ENCODE measurements around the gene SLC25A26.
"Not testable (repeated sequence)": the region's sequence is repeated elsewhere in the genome, so short reads cannot be mapped to it uniquely, and the experiment has no call there.

SLC25A26 gene, protein sequence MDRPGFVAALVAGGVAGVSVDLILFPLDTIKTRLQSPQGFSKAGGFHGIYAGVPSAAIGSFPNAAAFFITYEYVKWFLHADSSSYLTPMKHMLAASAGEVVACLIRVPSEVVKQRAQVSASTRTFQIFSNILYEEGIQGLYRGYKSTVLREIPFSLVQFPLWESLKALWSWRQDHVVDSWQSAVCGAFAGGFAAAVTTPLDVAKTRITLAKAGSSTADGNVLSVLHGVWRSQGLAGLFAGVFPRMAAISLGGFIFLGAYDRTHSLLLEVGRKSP

DNA sequence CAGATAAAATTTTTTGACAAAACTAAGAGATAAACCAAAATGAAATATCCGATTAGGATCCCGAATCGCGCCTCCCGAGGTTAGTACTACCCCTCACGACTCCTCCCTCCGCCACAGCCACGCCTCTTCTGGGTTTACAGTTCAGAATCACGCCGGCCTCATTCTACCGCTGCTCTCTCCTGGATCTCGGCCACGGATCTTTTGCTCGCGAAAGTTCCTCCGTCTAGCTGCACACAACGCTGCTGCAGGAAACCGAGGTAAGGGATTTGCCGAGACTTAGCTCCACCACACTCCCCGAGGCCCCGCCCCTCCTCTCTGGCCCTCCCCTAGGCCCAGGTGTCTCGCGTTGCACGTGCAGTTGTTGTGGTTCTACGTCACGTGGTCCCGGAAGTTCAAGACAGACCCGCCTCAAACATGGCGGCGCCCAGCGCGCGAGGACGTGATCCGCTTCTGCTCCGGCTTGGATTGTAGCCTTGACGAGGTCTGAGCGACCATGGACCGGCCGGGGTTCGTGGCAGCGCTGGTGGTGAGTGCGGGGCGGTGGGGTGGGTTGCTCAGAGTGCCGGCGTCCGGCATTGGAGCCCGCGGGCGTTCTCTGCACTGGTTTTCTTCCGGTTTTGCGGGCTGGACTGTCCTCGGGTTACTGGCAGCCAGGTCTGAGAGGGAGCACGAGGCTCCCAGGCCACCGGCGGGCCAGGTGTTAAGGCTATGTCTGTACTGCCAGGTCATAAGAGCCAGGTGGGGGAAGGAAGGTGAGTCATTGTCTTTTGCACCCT, at the start of gene SLC25A26:
Gene SLC25A26, plus strand, starts transcription at position 400 of the 776 bp plus-strand sequence. Its CDS starts 94 bp downstream, at position 494.
- DNase-seq = peak; percentile 86

DNA sequence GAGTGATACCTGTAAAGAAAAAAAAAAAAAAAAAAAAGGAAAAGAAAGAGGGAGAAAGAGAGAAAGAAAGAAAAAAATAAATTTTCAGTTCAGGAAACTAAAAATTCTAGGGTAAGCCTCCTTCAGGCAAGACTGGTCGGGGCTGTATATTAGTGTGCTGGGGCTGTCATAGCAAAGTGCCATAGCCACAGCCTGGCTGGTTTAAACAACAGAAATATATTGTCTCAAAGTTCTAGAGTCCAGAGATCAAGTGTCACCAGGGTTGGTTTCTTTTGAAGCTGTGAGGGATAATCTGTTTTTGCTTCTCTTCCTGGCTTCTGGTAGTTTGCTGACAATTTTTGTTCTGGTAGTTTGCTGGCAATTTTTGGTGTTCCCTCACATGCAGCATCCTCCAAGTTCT, 48.4 kb upstream of the SLC25A26 start:
- no peak for DNase-seq

DNA sequence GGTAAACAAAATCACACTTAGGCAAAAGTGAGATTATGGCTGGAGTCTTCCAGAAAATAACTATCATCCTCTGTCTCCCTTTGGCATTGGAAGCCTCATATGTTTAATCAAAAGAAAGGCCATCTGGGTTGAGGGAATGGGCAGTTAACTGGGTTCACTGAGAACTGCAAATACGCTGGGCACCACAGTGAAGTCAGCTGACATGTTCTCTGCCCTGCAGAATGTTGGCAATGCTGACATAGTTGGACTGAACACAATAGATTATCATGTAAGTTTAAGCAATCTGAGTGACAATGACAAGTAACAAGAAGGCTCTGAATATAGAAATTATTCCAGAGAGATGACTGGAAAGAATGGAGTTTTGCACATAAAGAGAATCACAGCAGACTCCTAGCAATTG, 43.8 kb upstream of the SLC25A26 start:
- no peak for DNase-seq

DNA sequence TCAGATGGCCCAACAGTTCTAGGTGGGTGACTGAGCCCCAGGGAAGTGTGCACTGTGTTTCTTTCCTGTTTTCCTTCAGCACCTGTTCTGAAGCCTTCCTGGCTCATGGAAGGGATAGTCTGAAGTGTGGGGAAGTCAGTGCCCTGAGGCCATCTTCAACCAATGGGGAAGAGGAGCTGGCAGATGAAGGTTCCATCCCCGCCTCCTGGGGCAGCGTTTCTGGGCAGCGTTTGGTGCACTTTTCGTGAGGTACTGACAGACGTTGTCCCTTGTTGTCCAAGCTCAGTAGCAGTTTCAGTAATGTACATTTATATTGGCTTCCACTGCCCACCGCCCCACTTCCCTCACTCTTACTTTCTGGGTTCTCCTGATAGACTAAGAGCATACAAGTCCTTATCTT, 42.6 kb upstream of the SLC25A26 start:
- DNase-seq = no peak

DNA sequence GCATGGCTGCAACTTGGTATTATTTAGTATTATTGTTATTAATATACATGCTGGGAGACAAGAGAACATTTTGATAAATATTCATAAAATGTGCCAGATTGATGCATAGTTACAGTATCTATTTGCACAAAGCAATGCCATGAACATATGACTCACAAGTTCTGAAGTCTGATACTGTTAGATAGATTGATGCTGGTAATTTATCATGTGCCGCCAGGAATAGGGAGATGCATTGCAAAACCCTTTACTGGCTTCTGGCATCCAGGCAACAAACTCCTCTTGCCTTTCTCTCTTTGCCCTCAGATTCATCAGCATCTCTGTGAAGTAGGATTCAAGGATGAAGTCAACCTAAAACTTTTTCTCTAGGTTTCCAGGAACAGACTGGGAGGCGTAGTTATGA, 41.0 kb upstream of the SLC25A26 start:
- DNase-seq = no peak

DNA sequence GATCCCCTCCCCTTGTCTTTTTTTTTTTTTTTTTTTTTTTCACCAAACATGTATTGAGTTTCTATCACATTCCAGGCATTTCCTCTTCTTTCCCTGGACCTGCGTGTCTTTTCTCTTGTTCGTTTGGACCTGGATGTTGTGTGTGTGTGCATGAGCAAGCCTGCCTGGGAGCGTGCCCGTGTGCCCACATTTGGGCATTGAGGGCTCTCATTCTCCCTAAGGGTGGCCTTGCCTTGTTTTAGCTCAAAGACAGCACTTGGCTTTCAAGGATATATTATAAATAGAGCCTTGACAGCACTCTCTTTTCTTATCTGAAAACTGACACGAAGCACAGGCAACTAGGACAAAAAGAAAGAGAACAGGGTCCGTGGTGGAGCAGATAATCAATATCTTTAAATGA, 39.0 kb upstream of the SLC25A26 start:
- DNase-seq = no peak

DNA sequence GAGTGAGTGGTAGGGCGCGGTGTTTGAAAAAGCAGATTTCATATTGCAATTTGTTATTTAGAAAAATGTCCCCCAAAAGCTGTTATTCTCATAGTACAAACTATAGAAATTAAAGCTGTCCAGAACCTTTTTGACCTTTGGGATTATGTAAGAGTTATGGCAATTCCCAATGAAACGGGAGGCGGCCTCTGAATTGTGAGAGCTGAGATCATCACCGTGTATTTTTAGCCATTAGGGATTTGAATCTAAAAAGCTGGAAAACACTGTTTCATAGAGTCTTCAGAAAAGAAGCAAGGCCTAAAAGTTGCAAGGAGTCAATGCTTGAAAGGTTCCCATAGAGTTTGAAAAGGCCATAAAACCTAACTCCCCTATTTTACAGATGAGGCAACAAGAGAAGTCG, 38.6 kb upstream of the SLC25A26 start:
- no peak for DNase-seq

DNA sequence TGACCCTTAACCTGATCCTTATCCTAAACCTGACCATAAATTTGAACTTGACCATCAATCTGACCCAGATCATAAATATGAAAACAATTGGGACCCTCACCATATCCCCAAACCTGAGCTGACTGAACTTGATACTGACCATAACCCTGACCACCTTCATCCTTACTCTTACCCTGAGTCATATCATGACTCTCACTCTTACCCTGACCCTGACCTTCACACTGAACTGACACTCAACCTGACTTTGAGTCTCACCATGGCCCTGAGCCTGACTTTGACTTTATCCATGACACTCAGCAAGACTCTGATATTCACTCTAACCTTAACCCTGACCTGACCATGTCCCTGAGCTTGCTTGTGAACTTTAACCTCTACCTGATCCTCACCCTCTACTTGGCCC, 34.3 kb upstream of the SLC25A26 start:
- DNase-seq = no peak

DNA sequence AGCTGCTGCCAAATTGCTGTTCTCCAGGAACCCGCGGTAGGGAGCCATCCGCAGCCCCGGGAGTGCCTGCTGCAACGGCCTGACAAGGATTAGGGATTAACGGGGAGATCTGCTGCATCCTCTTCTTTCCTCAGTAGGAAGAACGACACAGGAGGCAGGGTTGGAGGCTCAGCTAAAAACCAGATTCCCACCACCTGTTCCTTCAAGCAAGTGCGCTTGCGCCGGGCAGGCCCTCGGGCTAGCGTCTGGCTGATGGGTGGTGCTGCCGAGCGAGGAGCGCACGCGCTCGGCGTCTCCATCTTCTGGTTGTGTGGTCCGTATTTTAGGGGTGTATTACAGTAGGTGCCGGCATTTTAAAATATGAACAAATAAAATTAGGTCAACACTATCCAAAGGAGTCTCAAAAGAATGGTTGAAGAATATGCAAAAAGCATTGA, 25.4 kb upstream of the SLC25A26 start:
- DNase-seq = peak; percentile 33

DNA sequence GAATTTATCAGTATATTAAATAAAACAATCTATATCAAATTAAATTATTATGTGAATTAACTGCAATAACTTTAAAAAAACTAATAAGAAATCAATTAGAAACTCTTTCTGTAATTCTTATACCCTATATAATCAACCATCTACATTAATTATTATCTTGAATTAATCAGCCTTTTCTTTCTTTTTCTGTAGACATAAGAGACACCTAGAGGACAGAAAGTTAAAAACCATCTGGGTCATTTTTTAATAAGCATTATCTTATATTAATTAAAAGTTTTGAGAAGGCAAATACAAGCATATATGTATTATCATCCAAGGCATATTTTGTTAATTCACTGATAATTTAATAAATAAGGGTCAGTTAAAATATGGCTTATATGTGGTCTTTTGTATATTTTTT, 24.2 kb upstream of the SLC25A26 start:
- DNase-seq = no peak

DNA sequence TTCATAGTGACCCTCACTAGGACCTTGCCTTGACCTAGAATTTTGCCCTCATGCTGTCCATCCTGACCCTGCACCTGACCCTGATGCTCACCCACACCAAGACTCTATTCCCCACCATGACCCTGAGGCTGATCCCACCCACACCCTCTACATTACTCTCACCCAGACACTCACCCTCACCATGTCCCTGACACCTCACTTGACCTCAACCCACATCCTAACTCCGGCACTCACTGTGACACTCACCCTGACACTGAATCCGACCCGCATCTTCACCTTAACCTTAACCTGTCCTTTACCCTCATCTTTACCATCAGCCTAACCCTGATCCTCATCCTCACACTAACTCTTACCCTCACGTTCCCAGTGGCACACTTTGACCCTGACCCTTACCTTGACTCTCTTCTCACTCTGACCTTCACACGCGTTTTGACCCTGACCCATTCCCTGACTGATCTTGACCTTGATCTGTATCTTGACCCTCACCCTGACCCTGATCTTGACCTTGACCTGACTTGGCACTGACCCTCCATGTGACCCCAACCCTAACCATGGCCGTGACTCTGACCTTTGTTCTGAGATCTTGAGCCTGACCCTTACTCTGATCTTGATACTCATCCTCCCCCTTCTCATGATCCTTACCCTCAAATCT, 22.2 kb upstream of the SLC25A26 start:
- DNase-seq = no peak

DNA sequence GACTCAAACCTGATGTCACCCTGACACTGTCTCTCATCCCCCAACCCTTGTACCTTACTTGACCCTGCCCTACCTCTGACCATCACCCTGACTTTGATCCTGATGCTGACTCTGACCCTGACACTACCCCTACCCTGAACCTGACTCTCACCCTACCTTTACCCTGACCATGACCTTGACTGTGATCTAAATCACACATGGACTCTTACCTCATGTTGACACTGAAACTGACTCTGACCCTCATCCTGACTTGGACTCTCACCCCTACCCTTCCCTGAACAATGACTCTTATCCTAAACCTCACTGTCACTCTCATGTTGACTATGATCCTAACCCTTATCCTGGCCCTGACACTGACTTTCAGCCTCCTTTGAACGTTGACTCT, 21.7 kb upstream of the SLC25A26 start:
- no peak for DNase-seq

DNA sequence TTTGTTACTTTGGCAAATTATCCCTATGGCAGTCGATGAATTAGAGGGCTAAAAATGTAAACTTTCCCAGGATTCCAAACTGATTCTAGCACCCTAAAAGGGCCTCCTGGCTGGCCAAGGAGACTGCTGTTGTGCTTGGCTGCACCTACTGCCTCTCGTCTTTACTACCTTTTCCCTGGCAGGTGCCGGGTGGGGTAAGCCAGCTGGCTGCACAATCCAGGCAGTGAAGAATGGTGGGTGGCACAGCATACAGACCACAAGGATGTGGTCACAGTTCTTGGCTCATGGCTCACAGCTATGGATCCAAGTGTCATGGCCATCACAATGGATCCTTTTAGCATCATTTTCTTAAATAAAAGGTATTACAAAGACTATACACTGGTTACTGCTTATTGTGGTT, 20.7 kb upstream of the SLC25A26 start:
- DNase-seq = no peak

DNA sequence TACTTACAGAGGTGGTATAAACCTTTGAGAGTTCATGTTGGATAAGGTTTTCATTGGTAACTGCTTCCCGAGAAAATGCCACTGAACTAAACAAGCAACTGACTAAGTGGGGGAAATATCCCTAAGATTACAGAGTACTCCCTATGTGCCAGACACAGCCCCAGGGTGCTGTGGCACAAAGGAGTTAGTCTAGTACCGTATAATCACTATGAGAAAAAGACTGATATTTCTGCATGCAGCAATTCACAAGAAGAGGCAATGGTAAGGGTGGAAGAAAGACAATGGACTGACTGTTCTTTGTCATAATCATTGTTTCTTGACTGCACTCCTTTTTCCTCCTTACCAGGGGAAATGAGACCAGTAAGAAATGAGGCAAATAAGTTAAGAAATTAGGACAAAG, 20.0 kb upstream of the SLC25A26 start:
- no peak for DNase-seq

DNA sequence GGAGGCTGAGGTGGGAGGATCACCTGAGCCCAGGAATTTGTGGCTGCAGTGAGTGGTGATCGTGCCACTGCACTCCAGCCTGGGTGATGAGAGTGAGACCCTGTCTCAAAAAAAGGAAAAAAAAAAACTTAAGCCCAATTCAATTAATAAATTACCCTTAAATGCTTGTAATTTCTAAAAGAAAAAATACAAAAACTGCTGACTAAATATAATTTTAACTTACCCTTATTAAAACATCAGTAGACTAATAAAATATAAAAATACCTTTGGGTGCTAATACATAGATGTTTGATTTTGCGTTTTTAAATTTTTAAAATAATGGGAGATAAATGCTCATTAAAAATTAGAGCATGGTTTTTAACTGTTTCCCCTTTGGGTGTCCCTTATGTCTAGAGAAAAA, 17.5 kb upstream of the SLC25A26 start:
- DNase-seq = no peak

DNA sequence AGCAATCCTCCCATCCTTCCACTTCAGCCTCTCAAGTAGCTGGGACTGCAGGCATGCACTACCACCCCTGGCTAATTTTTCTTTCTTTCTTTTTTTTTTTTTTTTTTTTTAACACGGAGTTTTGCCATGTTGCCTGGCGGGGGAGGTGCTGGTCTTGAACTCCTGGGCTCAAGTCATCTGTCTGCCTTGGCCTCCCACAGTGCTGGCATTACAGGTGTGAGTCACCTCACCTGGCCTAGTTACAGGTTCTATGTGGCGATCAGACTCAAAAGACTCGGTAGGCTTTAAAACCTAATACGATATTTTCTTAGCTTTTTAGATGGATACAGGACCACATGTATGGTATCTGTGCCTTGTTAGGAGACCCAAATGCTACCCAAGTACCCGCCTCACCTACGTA, 14.0 kb upstream of the SLC25A26 start:
- DNase-seq = no peak

DNA sequence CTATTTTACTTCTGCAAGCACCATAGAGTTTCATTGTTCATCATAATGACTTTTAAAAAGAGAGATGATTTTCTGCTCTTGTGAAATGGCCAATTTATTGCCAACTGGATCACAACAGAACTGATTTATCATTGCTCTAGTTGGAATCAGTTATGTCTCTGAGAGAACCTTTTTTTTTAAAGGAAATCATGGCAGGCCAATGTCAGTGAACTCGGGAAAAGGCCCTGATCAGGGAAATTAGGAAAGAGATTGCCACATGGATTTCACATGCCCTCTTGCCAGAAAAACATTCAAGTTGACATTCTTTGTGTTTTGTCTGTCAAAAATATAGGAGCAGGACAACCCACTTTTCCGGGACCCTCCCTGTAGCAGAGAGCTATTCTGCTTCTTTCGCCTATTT, 12.6 kb upstream of the SLC25A26 start:
- no peak for DNase-seq

DNA sequence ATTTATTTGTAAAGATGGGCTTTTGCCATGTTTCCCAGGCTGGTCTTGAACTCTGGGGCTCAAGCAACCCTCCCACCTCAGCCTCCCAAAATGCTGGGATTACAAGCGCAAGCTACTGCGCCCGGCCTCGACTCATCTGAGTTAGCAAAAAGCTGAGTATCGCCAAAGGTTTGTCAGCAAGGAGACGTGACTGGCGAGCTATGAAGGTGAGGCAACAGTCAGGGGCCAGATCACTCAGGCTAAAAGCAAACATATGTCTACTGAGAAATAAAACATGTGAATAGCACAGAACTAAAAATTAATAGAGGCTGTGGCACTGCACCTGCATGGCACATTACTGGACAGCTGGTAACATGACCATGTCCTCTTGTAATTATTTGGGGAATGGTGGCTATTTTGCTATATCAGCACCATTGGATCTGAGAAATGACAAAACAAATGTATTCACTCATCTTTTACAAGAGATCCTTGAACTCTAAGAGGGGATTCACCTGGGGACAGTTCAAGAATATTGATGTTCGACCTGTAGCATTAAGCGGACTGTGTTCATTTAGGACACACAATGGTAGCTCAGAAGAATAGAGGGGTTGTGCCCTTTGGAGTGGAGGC, 10.0 kb upstream of the SLC25A26 start:
- DNase-seq = no peak

DNA sequence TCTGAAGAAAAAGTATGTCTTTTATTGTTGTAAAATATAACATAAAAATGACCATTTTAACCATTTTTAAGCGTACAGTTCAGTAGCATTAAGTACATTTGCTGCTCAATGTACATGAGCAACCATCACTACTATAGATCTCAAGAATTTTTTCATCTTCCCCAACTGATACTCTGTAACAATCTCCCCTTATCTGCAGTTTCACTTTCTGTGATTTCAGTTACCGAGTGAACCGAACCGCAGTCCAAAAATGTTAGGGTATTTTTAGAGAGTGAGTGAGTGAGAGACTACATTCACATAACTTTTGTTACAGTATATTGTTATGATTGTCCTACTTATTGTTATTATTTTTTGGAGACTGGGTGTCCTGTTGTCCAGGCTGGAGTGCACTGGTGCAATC, 9.0 kb upstream of the SLC25A26 start:
- no peak for DNase-seq

DNA sequence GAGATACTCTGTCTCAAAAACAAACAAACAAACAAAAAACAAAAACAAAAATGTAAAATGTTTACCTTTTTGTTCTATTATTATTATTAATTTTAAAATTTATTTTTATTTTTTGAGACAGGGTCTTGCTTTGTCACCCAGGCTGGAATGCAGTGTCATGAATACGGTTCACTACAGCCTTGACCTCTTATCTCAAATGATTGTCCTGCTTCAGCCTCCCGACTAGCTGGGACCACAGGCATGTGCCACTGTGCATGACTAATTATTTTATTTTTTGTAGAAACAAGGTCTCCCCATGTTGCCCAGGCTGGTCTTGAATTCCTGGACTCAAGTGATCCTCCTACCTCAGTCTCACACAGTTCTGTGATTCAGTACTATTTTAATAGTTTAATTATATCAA, 5.7 kb upstream of the SLC25A26 start:
- DNase-seq = no peak

DNA sequence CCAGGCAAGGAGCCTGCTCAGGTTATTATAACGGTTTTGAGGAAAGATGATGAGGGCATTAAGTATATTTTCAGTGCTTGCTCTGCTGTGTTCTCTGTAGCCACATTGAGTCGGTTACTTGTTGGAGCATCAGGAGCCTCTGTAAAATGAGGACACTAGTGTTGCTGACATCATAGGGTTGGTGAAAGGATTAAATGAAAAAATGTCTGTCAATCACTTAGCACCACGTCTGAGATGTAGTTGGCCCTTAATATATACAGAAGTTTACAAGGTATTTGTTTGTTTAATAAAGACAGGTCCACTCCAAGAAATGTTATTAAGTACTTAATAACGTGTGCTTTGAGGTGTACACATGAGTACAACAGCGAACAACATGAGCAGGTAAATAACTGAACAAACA, 735 bp upstream of the SLC25A26 start:
- no peak for DNase-seq

DNA sequence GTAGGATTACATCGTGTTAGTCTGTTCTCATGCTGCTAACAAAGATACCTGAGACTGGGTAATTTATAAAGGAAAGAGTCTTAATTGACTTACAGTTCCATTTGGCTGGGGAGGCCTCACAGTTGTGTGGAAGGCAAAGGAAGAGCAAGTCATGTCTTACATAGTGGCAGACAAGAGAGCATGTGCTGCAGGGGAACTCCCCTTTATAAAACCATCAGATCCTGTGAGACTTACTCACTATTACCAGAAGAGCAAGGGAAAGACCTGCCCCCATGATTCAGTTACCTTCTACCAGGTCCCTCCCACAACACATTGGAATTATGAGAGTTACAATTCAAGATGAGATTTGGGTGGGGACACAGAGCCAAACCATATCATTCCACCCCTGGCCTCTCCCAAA, 3.4 kb downstream of the SLC25A26 start:
- DNase-seq = no peak

DNA sequence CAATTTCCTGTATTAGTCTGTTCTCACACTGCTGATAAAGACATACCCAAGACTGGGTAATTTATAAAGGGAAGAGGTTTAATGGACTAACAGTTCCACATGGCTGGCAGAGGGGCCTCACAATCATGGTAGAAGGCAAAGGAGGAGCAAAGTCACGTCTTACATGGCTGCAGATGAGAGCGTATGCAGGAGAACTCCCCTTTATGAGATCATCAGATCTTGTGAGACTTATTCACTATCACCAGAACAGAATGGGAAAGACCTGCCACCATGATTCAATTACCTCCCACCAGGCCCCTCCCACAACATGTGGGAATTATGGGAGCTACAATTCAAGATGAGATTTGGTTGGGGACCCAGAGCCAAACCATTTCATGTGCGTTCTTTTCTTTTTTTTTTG, 5.3 kb downstream of the SLC25A26 start:
- not testable (repeated sequence) for DNase-seq

DNA sequence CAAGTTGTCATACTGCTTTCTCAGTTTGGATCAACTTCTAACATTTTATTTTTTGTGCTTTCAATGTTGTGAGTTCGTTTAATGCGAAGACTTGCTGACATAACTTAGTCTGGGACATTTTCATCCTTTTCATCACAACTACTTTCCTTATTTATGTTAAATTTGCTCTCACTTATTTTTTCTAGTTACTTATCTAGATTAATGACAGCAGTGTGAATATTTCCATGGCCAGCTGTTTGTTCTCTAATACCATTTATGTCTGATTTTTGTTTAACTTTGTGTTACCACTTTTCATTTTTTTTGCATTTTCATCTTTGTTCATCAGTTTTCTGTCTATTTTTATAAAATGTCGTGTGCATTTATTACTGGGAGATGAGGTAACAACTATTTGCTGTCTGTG, 6.2 kb downstream of the SLC25A26 start:
- DNase-seq = no peak

Data from NCI-H526 treated with DMSO at 0.1 percent for 48 hours (cell line).